Coronary artery (tissue), 2 donors: ENCODE data around the gene SLC6A1.

Experiments used
- DNase-seq: peaks from one replicate; pipeline ENCODE4 v3.0.0-alpha.2; 2017; ENCODE audit warnings: low spot score
- H3K27ac ChIP-seq, 2 donors: fragments of 200-600 bp; sonication (generic); one replicate each; pipeline ENCODE4 v1.5.1; 2016 to 2019
- H3K4me3 ChIP-seq: fragments of 200-600 bp; sonication (generic); 2 replicates; pipeline ENCODE4 v1.5.1; 2016; ENCODE audit warnings: mild to moderate bottlenecking, moderate library complexity
- TF ChIP-seq, protein P1 (sequence below): fragments of 200-600 bp; sonication (generic); IDR thresholded peaks from one replicate; pipeline ENCODE4 v1.5.1; 2019; ENCODE audit warnings: antibody characterized with exemption

Gene SLC6A1

DNA sequence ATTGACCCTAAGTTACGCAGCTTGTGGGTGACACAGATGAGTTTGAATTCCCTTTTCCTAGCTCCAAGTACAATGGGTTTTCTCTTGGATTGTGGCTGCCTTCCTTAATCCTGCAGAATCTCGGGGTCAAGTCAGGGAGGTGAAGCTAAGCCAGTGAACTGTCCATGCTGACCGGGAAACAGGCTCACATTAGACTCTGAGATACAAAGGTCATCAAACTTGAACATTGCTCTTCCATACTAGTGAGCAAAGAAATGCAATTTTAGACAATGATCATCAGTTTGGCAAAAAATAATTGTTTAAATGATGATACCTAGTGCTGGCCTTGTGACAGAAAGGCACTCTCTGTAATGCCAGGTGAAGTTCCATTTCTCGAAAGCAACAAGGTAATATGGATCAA is 31.6 kb downstream of the SLC6A1 start:
- no peak for DNase-seq
- TF ChIP-seq, protein P1, sequence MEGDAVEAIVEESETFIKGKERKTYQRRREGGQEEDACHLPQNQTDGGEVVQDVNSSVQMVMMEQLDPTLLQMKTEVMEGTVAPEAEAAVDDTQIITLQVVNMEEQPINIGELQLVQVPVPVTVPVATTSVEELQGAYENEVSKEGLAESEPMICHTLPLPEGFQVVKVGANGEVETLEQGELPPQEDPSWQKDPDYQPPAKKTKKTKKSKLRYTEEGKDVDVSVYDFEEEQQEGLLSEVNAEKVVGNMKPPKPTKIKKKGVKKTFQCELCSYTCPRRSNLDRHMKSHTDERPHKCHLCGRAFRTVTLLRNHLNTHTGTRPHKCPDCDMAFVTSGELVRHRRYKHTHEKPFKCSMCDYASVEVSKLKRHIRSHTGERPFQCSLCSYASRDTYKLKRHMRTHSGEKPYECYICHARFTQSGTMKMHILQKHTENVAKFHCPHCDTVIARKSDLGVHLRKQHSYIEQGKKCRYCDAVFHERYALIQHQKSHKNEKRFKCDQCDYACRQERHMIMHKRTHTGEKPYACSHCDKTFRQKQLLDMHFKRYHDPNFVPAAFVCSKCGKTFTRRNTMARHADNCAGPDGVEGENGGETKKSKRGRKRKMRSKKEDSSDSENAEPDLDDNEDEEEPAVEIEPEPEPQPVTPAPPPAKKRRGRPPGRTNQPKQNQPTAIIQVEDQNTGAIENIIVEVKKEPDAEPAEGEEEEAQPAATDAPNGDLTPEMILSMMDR = no peak

DNA sequence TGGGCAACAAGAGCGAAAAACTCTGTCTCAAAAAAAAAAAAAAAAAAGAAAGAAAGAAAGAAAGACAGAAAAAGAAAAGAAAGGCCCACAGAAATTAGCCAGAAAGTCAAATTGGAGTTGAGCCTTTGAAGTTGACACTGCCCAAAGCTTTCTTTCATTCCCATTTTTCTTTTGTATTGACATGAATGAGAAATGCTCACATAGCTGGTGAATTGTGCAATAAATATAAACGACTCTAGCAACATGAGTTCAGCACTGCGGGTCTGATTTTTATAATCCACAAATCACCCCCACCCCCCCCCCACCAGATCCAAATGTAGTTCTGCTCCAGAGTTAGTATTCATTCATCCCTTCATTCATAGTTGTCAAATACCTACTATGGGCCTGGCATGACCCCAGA is 37.4 kb downstream of the SLC6A1 start:
- no peak for DNase-seq
- TF ChIP-seq, protein P1 = no peak
- Histone ChIP-seq H3K27ac (no peak overlapping the region), H3K4me3 (no peak overlapping the region)

More for the DNA sequence above, 31.6 kb downstream of the SLC6A1 start:
- H3K4me3 ChIP-seq = no peak overlapping the region
- H3K27ac ChIP-seq = no peak overlapping the region

DNA sequence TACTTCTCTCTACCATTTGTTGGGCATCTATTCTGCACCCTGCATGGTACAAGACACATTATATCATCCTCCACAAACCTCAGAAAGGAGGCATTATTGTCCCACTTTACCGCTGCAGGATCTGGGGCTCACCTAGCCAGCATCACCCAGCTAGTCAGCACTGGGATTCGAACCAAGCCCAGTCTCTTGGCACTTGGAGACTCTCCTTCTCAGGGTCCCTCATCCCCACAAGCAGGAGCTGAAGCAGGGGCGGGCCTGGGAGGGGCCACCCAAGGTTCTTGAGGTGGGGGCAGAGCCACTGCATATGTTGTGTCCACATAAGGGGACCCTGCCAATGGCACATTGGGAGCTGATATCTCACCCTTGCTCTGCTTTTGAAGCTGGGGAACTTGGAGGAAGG is 41.3 kb downstream of the SLC6A1 start:
- no peak overlapping the region for H3K4me3 ChIP-seq
- TF ChIP-seq, protein P1 = no peak
- H3K27ac ChIP-seq = no peak overlapping the region
- no peak for DNase-seq

DNA sequence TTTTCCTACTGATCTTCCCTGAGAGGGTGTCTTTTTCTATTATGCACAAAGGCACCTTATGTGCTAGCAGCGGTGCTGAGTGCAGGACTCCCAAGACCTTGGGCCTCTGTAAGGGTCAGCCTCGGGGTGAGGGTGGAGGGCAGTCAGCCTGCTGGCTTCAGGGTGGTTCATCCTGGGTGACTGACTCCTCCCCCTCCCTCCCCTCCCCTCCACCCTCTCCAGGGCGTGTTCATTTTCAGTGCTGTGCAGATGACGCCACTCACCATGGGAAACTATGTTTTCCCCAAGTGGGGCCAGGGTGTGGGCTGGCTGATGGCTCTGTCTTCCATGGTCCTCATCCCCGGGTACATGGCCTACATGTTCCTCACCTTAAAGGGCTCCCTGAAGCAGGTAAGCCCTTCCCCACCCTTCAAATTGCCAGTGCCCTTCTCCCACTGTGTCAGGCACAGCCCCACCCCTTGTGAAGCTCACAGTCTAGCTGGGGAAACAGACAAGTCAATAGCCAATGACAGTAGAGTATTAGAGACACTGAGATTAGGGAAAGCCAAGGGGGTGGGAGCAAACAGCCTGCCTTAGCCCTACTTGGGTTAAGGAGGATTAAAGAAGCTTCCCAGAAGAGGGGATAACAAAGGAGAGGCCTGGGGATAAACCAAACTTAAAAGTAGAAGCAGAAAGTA is 41.9 kb downstream of the SLC6A1 start:
- TF ChIP-seq, protein P1 = no peak

DNA sequence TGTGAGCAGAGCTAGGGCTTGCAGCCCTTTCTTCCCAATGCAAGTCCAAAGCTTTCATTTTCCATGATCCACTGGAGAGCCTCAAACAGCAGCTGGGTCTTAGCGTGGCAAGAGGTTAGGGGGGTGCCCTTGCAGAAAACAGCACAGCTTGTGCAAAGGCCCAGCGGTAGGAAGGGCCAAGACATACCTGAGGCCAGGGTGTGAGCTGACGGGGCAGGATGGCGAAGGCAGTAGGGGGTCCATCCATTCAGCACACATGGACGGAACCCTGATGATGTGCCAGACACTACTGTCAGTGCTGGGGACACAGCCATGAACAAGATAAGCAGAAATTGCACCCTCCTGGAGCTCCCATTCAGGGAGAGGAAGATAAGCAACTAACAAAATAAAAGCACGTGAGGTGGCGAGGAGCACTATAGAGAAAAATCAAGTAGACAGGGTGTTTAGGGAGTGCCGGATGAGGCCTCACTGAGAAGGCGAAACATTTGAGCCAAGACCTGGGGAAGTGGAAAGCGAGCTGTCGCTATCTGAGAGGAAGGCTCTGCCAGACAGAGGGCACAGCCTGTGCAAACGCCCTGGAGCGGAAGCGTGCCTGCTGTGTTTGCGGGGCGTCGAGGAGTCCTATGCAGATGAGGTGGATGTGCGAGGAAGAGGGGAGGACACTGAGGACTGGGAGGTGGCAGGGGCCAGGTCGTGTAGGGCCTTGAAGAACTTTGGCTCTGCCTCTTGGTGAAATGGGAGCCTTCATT is 43.4 kb downstream of the SLC6A1 start:
- H3K4me3 ChIP-seq = no peak overlapping the region
- no peak overlapping the region for H3K27ac ChIP-seq
- no peak for DNase-seq
- TF ChIP-seq, protein P1 = no peak

More for the DNA sequence above, 41.9 kb downstream of the SLC6A1 start:
- DNase-seq = no peak
- H3K27ac ChIP-seq = no peak overlapping the region
- no peak overlapping the region for H3K4me3 ChIP-seq

DNA sequence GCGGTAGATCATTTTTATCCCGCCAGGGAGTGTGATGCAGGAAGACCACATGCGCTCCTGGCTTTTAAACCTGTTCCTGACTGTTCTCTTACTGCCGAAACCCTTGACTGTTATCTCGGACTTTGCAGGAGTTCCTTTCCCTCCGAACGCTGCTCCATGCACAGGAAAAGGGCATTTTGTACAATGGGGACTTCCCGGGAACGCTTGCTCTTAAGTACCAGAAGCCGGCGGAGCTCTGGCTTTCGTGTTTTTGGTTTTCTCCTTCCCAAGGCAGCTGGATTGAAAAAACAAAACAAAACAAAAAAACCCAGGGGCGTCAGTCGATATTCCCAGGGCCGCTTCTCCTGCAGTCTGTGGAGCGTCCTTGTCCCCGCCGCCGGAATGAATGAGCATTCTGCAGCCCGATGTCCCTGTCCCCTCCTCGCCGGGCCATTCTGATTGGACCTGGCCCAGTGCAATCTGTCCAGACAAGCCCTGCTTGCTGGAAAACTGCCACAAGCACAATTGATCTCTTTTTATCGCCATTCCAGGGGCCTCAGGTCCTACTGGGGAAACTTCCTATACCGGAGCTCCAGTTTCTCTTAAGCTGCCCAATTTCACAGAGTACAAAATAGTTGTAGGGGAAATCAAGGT is 44.8 kb downstream of the SLC6A1 start:
- H3K4me3 ChIP-seq = no peak overlapping the region
- no peak for DNase-seq
- H3K27ac ChIP-seq = no peak overlapping the region
- TF ChIP-seq, protein P1 = no peak
